DMS79 treated with DMSO at 0.1 percent for 48 hours (cell line): ENCODE measurements around the gene METAP1D.
"Not testable (repeated sequence)": the region's sequence is repeated elsewhere in the genome, so short reads cannot be mapped to it uniquely, and the experiment has no call there.

Experiments used
- DNase-seq: peaks from one replicate; lab custom pipeline; 2025; lab: John Stamatoyannopoulos, UW

The METAP1D gene

GRCh38 chr2:171997031-171997430 lies 2.7 kb upstream of the METAP1D start:
- not testable (repeated sequence) for DNase-seq

GRCh38 chr2:171999161-171999560 lies 592 bp upstream of the METAP1D start:
- DNase-seq, result peak; percentile 50

GRCh38 chr2:172000696-172001361 lies 1.1 kb downstream of the METAP1D start:
- DNase-seq, result no peak

- DNase-seq, result no peak
Observed at GRCh38 chr2:172007372-172007771, 7.6 kb downstream of the METAP1D start.

- DNase-seq, result no peak
Observed at GRCh38 chr2:172009823-172010222, 10.1 kb downstream of the METAP1D start.

- no peak for DNase-seq
Observed at GRCh38 chr2:172011812-172012575, 12.2 kb downstream of the METAP1D start.

- DNase-seq, result no peak
Observed at GRCh38 chr2:172012677-172013391, 13.1 kb downstream of the METAP1D start.

- no peak for DNase-seq
Observed at GRCh38 chr2:172013396-172013795, 13.6 kb downstream of the METAP1D start.

GRCh38 chr2:172021074-172021931 lies 21.6 kb downstream of the METAP1D start:
- DNase-seq, result no peak

- peak; percentile 42 for DNase-seq
Observed at GRCh38 chr2:172021955-172022354, 22.2 kb downstream of the METAP1D start.

GRCh38 chr2:172031536-172031935 lies 31.8 kb downstream of the METAP1D start:
- DNase-seq, result no peak

GRCh38 chr2:172038121-172038520 lies 38.4 kb downstream of the METAP1D start:
- no peak for DNase-seq

- no peak for DNase-seq
Observed at GRCh38 chr2:172038604-172039003, 38.9 kb downstream of the METAP1D start.

GRCh38 chr2:172039011-172039704 lies 39.4 kb downstream of the METAP1D start:
- DNase-seq, result no peak

- DNase-seq, result no peak
Observed at GRCh38 chr2:172040311-172040710, 40.6 kb downstream of the METAP1D start.

GRCh38 chr2:172046080-172046678 lies 46.4 kb downstream of the METAP1D start:
- no peak for DNase-seq

- no peak for DNase-seq
Observed at GRCh38 chr2:172046866-172047565, 47.3 kb downstream of the METAP1D start.

GRCh38 chr2:172047566-172048507 lies 48.1 kb downstream of the METAP1D start:
- DNase-seq, result no peak
